Measurements from ENCODE around the gene POLD2.

DNA sequence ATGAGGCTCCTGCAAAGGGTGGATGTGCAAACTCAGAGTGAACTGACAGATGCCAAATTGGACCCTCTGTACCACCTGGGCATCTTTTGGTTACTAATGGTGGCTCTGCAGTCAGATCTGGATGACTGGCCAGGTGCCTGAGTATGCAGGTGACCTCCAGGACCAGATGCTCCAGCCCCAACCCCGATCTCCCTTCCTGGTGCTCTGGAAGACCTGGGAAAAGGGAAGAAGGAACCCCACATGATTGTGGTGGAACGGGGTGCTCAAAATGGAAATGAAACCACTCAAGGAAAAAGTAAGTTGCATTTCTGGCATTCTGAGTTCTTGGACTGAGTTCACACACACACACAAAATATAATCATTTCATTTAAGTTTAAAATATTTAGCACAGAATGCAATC, 29.0 kb downstream of the POLD2 start:
- no peak for TF ChIP-seq ZNF274 (IDR thresholded peaks at IDR 0.05; ENCODE audit: low read depth, low read length)
- no peak for TF ChIP-seq SUZ12 (IDR thresholded peaks at IDR 0.05; ENCODE audit: extremely low read depth, insufficient read depth, insufficient read length)

Data from NT2/D1 (cell line).